Measurements from ENCODE around the gene SPATS2. TPM values are rescaled to one million over a fixed set of nuclear protein-coding genes. Genes with fewer than 3 reads are reported as not detected.

SPATS2 gene
- total and polyA plus RNA-seq, 7 donors = 6.9 to 32.1 (median 11.7) TPM

DNA sequence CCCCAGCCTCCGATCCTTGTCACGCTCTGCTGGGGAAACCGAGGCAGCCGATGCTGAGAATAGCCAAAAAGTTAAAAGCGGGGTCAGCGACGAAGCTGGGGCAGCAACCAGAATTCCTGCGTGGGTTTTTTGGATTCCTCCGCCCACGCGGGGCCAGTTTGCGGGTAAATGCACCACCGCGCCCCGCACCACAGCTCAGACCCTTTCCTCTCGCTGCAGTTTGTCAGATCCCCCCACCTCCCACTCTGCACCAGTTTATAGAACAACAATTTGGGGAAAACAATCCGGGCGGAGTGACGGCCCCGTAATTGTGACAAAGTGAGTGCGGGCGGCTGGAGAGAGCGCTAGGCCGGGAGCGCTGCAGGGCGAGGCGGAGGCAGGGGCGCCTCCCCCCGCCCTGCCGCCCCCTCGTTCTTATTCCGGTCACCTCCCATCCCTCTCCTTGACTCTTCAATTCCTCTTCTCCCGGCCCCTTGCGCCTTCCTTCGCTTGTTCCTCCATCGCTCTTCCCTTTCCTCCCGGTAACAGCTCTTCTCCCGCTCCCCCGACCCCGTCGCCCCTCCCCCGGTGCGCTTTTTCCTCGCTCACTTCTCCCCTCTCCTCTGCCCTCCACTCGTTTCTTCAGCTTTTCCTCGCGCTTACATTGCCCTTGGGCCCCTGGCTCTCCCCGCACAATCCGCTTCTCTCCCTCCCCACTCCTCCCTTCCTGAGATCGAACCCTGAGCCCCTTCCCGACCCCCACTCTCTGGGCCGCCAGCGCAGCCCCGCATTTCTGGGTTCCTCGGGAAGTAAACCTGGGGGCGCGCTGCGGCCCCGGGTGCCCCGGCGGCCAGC lies 21.2 kb upstream of the SPATS2 start:
- intact Hi-C loops (cut with DNase I) = no loop called here
- TF ChIP-seq POLR2A (IDR thresholded peaks at IDR 0.05) (no peak), EP300 (IDR thresholded peaks at IDR 0.05) (no peak), POLR2AphosphoS5 (IDR thresholded peaks at IDR 0.05) (no peak)
- TF ChIP-seq, protein P1, sequence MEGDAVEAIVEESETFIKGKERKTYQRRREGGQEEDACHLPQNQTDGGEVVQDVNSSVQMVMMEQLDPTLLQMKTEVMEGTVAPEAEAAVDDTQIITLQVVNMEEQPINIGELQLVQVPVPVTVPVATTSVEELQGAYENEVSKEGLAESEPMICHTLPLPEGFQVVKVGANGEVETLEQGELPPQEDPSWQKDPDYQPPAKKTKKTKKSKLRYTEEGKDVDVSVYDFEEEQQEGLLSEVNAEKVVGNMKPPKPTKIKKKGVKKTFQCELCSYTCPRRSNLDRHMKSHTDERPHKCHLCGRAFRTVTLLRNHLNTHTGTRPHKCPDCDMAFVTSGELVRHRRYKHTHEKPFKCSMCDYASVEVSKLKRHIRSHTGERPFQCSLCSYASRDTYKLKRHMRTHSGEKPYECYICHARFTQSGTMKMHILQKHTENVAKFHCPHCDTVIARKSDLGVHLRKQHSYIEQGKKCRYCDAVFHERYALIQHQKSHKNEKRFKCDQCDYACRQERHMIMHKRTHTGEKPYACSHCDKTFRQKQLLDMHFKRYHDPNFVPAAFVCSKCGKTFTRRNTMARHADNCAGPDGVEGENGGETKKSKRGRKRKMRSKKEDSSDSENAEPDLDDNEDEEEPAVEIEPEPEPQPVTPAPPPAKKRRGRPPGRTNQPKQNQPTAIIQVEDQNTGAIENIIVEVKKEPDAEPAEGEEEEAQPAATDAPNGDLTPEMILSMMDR (IDR thresholded peaks at IDR 0.05) = no peak
- Histone ChIP-seq H3K9me3 (no peaks in the 10 kb centered on the region), H3K36me3 (no peaks in the 10 kb centered on the region), H3K4me1 (peaks cover 0 to 56% (median 55%) of the 10 kb centered on the region in 4 donors), H3K4me3 (peak overlapping the region in 3 of 4 donors; percentile 33 to 45 (median 43)), H3K27me3 (peaks cover 44 to 99% (median 90%) of the 10 kb centered on the region in 3 donors), H3K27ac (no peak overlapping the region)
- peak; percentile 40 for DNase-seq
- WGBS, 2 donors = 2% methylated on average over 61 of the region's 61 CpGs

DNA sequence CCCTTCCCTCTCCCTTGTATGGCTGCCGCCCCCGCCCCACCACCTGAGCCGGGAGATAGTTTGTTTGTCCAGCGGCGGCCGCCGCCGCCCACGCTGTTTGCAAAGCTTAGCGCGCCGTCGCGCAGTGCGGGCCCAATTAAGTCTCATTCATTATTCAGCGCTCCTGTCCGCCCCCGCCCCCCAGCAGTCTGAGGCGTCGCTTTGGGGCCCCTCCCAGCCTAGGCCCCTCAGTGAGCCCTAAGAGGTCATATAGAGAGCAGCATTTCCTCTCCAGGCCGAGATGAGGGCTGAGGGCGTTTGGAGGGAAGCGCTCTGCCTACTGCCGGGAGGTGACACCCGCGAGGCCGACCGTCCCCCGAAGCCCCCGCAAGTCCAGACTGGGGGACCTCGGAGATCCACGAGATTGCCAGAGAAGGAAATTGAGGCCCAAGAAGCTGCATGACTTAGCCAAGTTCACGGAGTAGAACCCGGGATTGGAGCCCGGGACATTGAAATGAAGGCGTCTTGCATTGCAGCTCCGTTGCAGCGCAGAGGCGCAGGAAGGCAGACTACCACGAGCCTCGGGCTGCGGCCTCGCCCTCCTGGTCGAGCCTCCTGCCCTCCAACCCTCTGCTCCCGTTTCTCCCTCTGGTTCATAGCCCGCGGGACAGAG lies 20.5 kb upstream of the SPATS2 start, which contains the start of gene DNAJC22:
TSS of gene DNAJC22 (plus strand) at position 230 of the 652 bp plus-strand sequence. CDS start 1,985 bp downstream, outside the sequence.
- H3K27ac ChIP-seq = no peak within 1 kb of the TSS
- H3K36me3 ChIP-seq = no peaks in the 10 kb centered on the region
- peak within 1 kb of the TSS in 3 of 4 donors; percentile 33 to 45 (median 43) for H3K4me3 ChIP-seq
- no peaks in the 10 kb centered on the region for H3K9me3 ChIP-seq
- 1 to 2% methylated on average over 47 of the region's 47 CpGs for WGBS, 2 donors
- TF ChIP-seq POLR2AphosphoS5 (IDR thresholded peaks at IDR 0.05) (no peak), POLR2A (IDR thresholded peaks at IDR 0.05) (no peak)
- TF ChIP-seq, protein P1 (IDR thresholded peaks at IDR 0.05) = no peak
- peaks cover 0 to 55% (median 54%) of the 10 kb centered on the region in 4 donors for H3K4me1 ChIP-seq
- DNase-seq = peak; percentile 59
- peaks cover 44 to 100% (median 96%) of the 10 kb centered on the region in 3 donors for H3K27me3 ChIP-seq
- intact Hi-C loops (cut with DNase I) = no loop called here

DNA sequence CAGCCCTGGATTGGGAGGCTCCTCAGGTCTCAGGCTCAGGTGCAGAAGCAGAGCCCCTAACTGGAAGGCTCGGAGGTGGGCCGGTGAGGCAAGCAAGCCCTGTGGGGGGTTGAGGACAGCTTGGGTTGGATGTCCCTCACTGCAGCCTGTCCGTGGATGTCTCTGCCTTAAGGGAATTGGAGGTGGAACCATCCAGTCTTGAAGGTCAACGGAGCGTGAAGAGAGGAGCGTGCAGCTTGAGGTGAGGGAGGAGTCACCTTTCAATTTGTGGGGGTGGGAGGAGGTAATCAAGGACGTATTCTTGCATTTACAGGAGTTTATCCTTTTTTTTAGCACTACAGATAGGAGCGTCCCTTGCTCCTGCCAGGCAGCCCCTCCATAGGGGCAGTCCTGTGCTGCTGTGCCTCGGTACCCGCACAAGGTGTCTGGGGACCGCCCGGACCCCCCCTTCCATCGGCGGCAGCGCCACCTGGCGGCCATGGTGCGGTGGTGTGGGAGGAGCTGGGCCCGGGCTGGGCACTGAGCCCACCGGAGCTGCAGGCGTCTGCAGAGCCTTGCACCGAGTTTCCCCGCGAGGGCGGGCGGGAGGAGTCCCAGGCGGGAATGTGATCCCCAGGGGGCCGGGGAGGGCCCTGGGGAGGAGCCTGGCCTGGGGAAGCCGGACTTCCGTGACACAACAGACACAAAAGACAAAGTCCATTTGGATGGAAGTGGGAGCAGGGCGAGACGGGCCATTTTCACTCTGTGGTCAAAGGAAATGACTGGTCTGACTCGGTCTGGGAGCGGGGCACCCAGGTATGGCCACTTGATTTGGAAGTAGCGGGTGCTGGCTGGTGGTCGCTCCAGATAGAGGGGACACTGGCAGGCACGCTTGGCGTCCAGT lies 19.7 kb upstream of the SPATS2 start:
- peaks cover 0 to 47% (median 46%) of the 10 kb centered on the region in 4 donors for H3K4me1 ChIP-seq
- WGBS, 2 donors = 6 to 10% methylated on average over 37 of the region's 37 CpGs
- H3K9me3 ChIP-seq = no peaks in the 10 kb centered on the region
- intact Hi-C loops (cut with DNase I) = no loop called here
- DNase-seq = peak; percentile 86
- H3K27me3 ChIP-seq = peaks cover 44 to 100% (median 95%) of the 10 kb centered on the region in 3 donors
- H3K4me3 ChIP-seq = peak overlapping the region in 3 of 4 donors; percentile 8 to 45 (median 43)
- no peaks in the 10 kb centered on the region for H3K36me3 ChIP-seq
- TF ChIP-seq, protein P1 (IDR thresholded peaks at IDR 0.05) = peak; percentile 70 to 94 (median 74)
- no peak for TF ChIP-seq POLR2A (IDR thresholded peaks at IDR 0.05)
- H3K27ac ChIP-seq = no peak overlapping the region

DNA sequence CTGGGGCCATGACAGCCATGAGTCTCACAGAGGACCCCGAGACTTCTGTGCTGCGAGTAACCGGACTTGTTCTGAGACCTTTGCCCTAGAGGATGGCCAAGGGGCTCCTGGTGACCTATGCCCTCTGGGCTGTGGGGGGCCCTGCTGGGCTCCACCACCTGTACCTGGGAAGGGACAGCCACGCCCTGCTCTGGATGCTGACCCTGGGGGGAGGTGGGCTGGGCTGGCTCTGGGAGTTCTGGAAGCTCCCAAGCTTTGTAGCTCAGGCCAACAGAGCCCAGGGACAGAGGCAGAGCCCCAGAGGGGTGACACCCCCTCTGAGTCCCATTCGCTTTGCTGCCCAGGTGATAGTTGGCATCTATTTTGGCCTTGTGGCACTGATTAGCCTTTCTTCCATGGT lies 18.5 kb upstream of the SPATS2 start:
- no peak overlapping the region for H3K4me3 ChIP-seq
- H3K27me3 ChIP-seq = peaks cover 44 to 100% (median 95%) of the 10 kb centered on the region in 3 donors
- H3K4me1 ChIP-seq = peaks cover 0 to 38% (median 36%) of the 10 kb centered on the region in 4 donors
- intact Hi-C loops (cut with DNase I) = no loop called here
- 95 to 97% methylated on average over 5 of the region's 5 CpGs for WGBS, 2 donors
- H3K27ac ChIP-seq = no peak overlapping the region
- no peaks in the 10 kb centered on the region for H3K36me3 ChIP-seq
- no peaks in the 10 kb centered on the region for H3K9me3 ChIP-seq
- DNase-seq = peak; percentile 46
- no peak for TF ChIP-seq POLR2AphosphoS5 (IDR thresholded peaks at IDR 0.05)
- TF ChIP-seq, protein P1 (IDR thresholded peaks at IDR 0.05) = no peak
- no peak for TF ChIP-seq POLR2A (IDR thresholded peaks at IDR 0.05)
- no peak for TF ChIP-seq EP300 (IDR thresholded peaks at IDR 0.05)

All from sigmoid colon (tissue), 7 donors.